Bladder microvascular endothelial cell (primary cell): ENCODE measurements around the gene RPS26. TPM values are rescaled to one million over a fixed set of nuclear protein-coding genes. Genes with fewer than 3 reads are reported as not detected.

ENCODE experiments used
- total RNA-seq: library from RNA; depleted of rRNA; stranded (reverse); fragments of >200 nt; gene quantifications from 2 replicates; pipeline ENCODE4 v1.2.3, GENCODE V29; 2014

RPS26 gene
- 32.6 and 61.2 TPM in 2 replicates for total RNA-seq

DNA sequence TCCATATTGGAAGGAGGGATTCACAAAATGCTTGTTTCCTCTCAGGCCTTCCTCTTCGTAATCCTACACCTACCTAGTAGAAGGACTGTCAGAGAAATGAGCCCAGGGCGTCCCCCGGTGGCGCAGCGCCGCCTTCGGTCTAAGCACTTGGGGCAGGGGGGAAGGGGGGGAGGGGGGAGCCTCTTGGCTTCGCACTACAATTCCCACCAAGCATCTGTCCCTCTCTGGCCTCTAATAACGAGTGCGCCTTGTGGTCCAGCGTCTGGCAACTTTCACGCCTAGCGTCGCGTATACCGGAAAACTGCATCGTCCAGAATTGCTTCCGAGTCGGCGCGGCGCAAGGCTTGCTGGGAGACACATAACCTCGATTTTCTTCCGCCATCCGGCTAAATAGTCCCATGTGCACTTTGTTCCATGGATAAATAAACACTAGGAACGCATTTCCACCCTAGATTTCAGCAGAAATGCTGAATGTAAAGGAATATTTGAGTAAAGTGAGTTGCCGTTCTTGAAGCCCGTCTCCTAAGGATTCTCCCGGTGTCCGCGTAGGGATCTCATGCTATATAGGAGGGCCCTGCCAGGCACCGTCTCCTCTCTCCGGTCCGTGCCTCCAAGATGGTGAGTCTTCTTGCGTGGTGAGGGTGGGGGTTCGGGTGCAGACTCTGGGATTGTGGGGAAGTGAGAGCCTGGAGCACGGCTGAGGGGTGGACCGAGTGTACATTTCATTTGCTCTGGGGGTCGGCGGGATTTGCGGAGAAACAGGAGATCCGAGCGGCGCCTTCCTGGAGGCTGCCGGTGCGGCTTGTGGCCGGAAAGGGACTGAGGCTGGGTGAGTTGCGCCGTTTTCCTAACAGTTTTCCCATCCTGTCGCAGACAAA lies at the start of gene RPS26:
Gene RPS26 (plus strand): TSS at position 367 of the 878 bp plus-strand sequence. CDS start 249 bp downstream, at position 616.

DNA sequence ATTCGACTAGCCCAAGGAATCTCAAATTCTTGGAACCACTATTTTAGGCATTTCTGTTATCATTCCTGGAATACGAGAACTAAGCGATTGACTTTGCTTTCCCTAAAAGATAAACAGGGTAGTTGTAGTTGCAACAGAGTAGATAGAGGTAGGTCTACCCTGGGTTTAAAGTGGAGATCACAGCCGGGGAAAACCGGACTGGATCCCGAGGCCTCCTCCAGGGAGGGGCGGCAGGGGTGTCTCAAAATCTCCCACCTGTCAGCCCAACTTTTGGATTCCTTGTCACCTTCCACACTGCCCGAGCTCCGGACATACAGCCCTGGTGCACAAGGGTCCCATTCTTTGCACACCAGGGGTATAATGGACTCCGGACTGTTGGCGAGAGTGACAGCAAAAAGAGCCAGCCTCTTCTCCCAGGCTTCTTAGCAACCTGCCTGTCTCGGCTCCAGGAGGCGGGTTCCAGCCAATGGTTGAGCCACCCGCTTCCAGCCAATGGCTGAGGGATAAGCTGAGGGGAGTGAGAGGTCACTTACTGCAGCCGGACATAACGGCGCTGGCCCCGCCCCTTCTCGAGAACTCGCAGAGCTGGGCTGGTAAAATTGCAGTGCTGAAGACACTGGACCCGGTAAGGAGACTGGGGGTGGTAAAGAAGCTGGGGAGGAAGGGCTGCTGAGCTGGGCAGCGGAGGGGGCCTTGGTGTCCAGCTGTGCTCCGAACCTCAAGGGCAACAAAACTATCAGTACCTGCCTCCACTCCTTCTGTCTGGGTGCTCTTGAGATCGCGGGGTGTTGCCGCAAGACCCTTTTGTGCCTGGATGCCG lies 44.8 kb upstream of the RPS26 start, which contains the start of gene SUOX:
Gene SUOX (plus strand): TSS at position 562 of the 820 bp plus-strand sequence. CDS start 4,946 bp downstream, outside the sequence.

DNA sequence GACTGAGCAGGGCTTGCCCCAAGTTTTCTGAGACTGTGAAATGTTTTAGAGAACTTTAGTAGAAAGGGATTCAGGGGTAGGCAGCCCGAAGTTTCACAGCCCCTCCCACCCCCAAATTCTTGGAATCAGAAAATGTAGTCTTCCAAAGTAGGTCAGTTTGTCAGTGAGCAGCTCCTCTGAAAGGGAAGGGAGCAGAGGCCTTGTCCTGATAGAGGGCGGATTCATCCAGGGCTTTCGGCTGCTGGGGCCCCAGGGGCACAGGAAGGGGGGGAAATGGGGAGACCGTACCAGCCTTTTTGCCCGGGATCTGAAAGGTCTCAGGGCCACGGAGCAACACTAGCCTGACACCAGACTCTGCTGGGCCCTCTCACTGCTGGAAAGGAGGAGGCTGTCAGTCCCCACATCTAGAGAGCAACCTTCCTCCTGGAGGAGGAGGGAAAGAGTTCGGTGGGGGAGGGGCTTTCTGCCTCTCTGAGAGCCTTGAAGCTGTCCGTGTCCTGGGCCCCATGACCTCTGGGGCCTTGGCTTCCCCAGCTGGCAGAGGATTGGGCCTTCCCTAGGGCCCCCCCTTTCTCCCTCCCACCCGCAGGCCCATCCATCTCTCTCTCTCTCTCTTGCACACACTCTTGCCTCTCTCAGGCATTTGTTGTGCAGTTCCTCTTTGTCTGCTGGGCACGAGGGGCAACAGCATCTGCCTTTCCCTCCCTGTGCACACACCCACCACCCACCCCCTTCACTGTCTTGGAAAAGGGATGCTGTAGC lies 21.1 kb upstream of the RPS26 start, which contains the start of gene IKZF4:
Gene IKZF4 (plus strand): TSS at position 621 of the 762 bp plus-strand sequence. CDS start 451 bp downstream, outside the sequence.

GRCh38 chr12:56079723-56080555 lies 38.2 kb downstream of the RPS26 start, which contains the start of gene ERBB3:
Gene ERBB3, plus strand, starts transcription at chr12:56080165. Its CDS starts 136 bp downstream, at chr12:56080301.

Other genes starting within 250 kb of the RPS26 start
- gene SARNP, start 224.2 kb upstream of the RPS26 start, total RNA-seq, result 87.5 and 139 TPM in 2 replicates
- gene ORMDL2, start 223.9 kb upstream of the RPS26 start, total RNA-seq, result 21.0 and 62.7 TPM in 2 replicates
- 40.2 and 54.4 TPM in 2 replicates for gene DNAJC14, start 212.3 kb upstream of the RPS26 start, total RNA-seq
- gene MMP19, start 199.0 kb upstream of the RPS26 start, total RNA-seq, result 0.49 and 1.4 TPM in 2 replicates
- gene PYM1, start 114.0 kb upstream of the RPS26 start, total RNA-seq, result 27.3 and 33.2 TPM in 2 replicates
- gene DGKA, start 110.8 kb upstream of the RPS26 start, total RNA-seq, result 29.0 and 37.6 TPM in 2 replicates
- 0.38 and 0.81 TPM in 2 replicates for gene PMEL, start 75.9 kb upstream of the RPS26 start, total RNA-seq
- 27.1 and 35.3 TPM in 2 replicates for gene CDK2, start 75.1 kb upstream of the RPS26 start, total RNA-seq
- gene RAB5B, start 67.8 kb upstream of the RPS26 start, total RNA-seq, result 30.6 and 52.0 TPM in 2 replicates
- 6.5 and 12.3 TPM in 2 replicates for gene SUOX, start 44.6 kb upstream of the RPS26 start, total RNA-seq
- 0.16 and 0.25 TPM in 2 replicates for gene IKZF4, start 20.9 kb upstream of the RPS26 start, total RNA-seq
- gene ERBB3, start 38.2 kb downstream of the RPS26 start, total RNA-seq, result 0.63 TPM in 1 of 2 replicates, not detected in the other
- gene PA2G4, start 62.6 kb downstream of the RPS26 start, total RNA-seq, result 114 and 216 TPM in 2 replicates
- 2,621 and 2,969 TPM in 2 replicates for gene RPL41, start 74.7 kb downstream of the RPS26 start, total RNA-seq
- gene ZC3H10, start 76.3 kb downstream of the RPS26 start, total RNA-seq, result 4.4 and 6.4 TPM in 2 replicates
- 328 and 362 TPM in 2 replicates for gene ESYT1, start 86.3 kb downstream of the RPS26 start, total RNA-seq
- gene MYL6B, start 110.7 kb downstream of the RPS26 start, total RNA-seq, result 69.4 and 71.4 TPM in 2 replicates
- gene MYL6, start 116.4 kb downstream of the RPS26 start, total RNA-seq, result 3,299 and 3,963 TPM in 2 replicates
- 38.0 and 56.8 TPM in 2 replicates for gene SMARCC2, start 147.6 kb downstream of the RPS26 start, total RNA-seq
- 68.5 and 138 TPM in 2 replicates for gene RNF41, start 180.0 kb downstream of the RPS26 start, total RNA-seq
- gene NABP2, start 182.4 kb downstream of the RPS26 start, total RNA-seq, result 24.9 and 27.2 TPM in 2 replicates
- 0.38 TPM in 1 of 2 replicates, not detected in the other for gene SLC39A5, start 188.1 kb downstream of the RPS26 start, total RNA-seq
- 8.4 and 33.0 TPM in 2 replicates for gene ANKRD52, start 216.5 kb downstream of the RPS26 start, total RNA-seq
- 4.5 and 7.7 TPM in 2 replicates for gene COQ10A, start 225.0 kb downstream of the RPS26 start, total RNA-seq